ENCODE data around the gene ATXN1. TPM values are rescaled to one million over a fixed set of nuclear protein-coding genes. Genes with fewer than 3 reads are reported as not detected.

ATXN1 gene
- polyA plus RNA-seq, 1 donor from 2014 or later: 28.2 TPM

DNA sequence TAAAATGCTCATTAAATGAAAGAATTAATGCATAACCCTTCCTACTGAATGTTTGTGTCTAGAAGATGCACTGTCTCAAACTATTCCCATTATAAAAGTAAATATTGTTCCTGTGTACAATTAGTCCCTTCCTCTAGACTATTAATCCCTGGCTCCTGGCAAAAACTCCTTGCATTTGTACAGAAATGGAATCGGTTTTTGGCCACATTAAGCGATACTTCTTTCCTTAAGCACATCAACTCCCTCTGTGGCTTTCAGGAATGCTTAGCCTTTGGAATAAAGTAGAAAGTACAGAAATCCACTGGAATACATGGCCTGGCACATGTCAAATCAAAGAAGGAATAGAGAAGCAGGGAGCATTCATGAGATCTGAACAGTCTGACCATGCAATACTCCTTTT is 343.1 kb downstream of the ATXN1 start:
- no peaks in the 10 kb centered on the region for H3F3A ChIP-seq (ENCODE audit: insufficient read depth, low read length, poor library complexity, severe bottlenecking)
- no peak overlapping the region for H3K4me3 ChIP-seq (ENCODE audit: low read length)
- TF ChIP-seq EP300 (conservative IDR thresholded peaks at IDR 0.05; ENCODE audit: poor library complexity, severe bottlenecking) (no peak), TAF1 (IDR thresholded peaks at IDR 0.05; ENCODE audit: low read depth) (no peak), MXI1 (conservative IDR thresholded peaks at IDR 0.05; ENCODE audit: poor library complexity, severe bottlenecking) (no peak), POLR2AphosphoS5 (IDR thresholded peaks at IDR 0.05) (no peak), RAD21 (conservative IDR thresholded peaks at IDR 0.05) (no peak), SMC3 (conservative IDR thresholded peaks at IDR 0.05; ENCODE audit: poor library complexity) (no peak), EZH2 (IDR thresholded peaks at IDR 0.05; ENCODE audit: borderline replicate concordance, insufficient read depth, low read length, poor library complexity, severe bottlenecking) (no peak)
- TF ChIP-seq, protein P1, sequence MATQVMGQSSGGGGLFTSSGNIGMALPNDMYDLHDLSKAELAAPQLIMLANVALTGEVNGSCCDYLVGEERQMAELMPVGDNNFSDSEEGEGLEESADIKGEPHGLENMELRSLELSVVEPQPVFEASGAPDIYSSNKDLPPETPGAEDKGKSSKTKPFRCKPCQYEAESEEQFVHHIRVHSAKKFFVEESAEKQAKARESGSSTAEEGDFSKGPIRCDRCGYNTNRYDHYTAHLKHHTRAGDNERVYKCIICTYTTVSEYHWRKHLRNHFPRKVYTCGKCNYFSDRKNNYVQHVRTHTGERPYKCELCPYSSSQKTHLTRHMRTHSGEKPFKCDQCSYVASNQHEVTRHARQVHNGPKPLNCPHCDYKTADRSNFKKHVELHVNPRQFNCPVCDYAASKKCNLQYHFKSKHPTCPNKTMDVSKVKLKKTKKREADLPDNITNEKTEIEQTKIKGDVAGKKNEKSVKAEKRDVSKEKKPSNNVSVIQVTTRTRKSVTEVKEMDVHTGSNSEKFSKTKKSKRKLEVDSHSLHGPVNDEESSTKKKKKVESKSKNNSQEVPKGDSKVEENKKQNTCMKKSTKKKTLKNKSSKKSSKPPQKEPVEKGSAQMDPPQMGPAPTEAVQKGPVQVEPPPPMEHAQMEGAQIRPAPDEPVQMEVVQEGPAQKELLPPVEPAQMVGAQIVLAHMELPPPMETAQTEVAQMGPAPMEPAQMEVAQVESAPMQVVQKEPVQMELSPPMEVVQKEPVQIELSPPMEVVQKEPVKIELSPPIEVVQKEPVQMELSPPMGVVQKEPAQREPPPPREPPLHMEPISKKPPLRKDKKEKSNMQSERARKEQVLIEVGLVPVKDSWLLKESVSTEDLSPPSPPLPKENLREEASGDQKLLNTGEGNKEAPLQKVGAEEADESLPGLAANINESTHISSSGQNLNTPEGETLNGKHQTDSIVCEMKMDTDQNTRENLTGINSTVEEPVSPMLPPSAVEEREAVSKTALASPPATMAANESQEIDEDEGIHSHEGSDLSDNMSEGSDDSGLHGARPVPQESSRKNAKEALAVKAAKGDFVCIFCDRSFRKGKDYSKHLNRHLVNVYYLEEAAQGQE (IDR thresholded peaks at IDR 0.05; ENCODE audit: borderline replicate concordance): no peak
- TF ChIP-seq, protein P2, sequence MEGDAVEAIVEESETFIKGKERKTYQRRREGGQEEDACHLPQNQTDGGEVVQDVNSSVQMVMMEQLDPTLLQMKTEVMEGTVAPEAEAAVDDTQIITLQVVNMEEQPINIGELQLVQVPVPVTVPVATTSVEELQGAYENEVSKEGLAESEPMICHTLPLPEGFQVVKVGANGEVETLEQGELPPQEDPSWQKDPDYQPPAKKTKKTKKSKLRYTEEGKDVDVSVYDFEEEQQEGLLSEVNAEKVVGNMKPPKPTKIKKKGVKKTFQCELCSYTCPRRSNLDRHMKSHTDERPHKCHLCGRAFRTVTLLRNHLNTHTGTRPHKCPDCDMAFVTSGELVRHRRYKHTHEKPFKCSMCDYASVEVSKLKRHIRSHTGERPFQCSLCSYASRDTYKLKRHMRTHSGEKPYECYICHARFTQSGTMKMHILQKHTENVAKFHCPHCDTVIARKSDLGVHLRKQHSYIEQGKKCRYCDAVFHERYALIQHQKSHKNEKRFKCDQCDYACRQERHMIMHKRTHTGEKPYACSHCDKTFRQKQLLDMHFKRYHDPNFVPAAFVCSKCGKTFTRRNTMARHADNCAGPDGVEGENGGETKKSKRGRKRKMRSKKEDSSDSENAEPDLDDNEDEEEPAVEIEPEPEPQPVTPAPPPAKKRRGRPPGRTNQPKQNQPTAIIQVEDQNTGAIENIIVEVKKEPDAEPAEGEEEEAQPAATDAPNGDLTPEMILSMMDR (IDR thresholded peaks at IDR 0.05; ENCODE audit: poor library complexity, severe bottlenecking): no peak
- H4K20me1 ChIP-seq (ENCODE audit: insufficient read depth): no peaks in the 10 kb centered on the region
- H3K36me3 ChIP-seq (ENCODE audit: insufficient read depth, low read length): no peaks in the 10 kb centered on the region
- H3K27me3 ChIP-seq (ENCODE audit: insufficient read depth, low read depth, low read length): no peaks in the 10 kb centered on the region
- no peaks in the 10 kb centered on the region for H3K9me3 ChIP-seq (ENCODE audit: low read length)
- H3K27ac ChIP-seq (ENCODE audit: low read length): no peak overlapping the region
- no peak overlapping the region for H3K9ac ChIP-seq (ENCODE audit: low read length)
- no peak overlapping the region for H3K4me2 ChIP-seq (ENCODE audit: low read length)
- no peaks in the 10 kb centered on the region for H3K79me2 ChIP-seq (replicated peaks; ENCODE audit: insufficient read depth, low read length)
- no peak overlapping the region for H2AFZ ChIP-seq (ENCODE audit: low read depth, low read length)
- H3K9me2 ChIP-seq (ENCODE audit: insufficient read depth, low read length): no peaks in the 10 kb centered on the region

DNA sequence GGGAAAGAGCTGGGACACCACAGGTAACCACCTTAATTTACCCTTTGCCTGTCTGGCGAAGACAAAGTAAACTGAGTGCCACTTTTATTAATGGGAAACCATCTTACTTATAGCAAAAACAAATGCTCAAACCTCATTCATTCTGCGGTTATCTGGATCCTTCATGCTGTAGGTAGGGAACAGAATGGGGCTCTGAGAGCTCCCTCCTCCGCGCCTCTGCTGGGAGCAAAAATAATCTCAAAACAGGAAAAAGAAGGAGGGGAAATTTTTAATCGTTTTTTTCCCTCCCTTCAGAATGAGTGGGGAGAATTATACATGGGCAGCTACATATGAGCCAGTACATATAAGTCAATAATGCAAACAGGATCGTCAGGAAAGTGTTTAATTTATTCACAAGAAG is 345.6 kb downstream of the ATXN1 start:
- Histone ChIP-seq H3K27ac (ENCODE audit: low read length) (no peak overlapping the region), H3F3A (ENCODE audit: insufficient read depth, low read length, poor library complexity, severe bottlenecking) (no peaks in the 10 kb centered on the region), H3K79me2 (replicated peaks; ENCODE audit: insufficient read depth, low read length) (no peaks in the 10 kb centered on the region), H3K4me2 (ENCODE audit: low read length) (no peak overlapping the region), H3K36me3 (ENCODE audit: insufficient read depth, low read length) (no peaks in the 10 kb centered on the region), H3K4me3 (ENCODE audit: low read length) (no peak overlapping the region), H3K9ac (ENCODE audit: low read length) (no peak overlapping the region), H4K20me1 (ENCODE audit: insufficient read depth) (no peaks in the 10 kb centered on the region), H3K27me3 (ENCODE audit: insufficient read depth, low read depth, low read length) (no peaks in the 10 kb centered on the region), H2AFZ (ENCODE audit: low read depth, low read length) (no peak overlapping the region), H3K9me3 (ENCODE audit: low read length) (no peaks in the 10 kb centered on the region), H3K9me2 (ENCODE audit: insufficient read depth, low read length) (no peaks in the 10 kb centered on the region)
- TF ChIP-seq TAF1 (IDR thresholded peaks at IDR 0.05; ENCODE audit: low read depth): no peak
- TF ChIP-seq, protein P1 (IDR thresholded peaks at IDR 0.05; ENCODE audit: borderline replicate concordance): no peak
- no peak for TF ChIP-seq EP300 (conservative IDR thresholded peaks at IDR 0.05; ENCODE audit: poor library complexity, severe bottlenecking)
- no peak for TF ChIP-seq EZH2 (IDR thresholded peaks at IDR 0.05; ENCODE audit: borderline replicate concordance, insufficient read depth, low read length, poor library complexity, severe bottlenecking)
- TF ChIP-seq SMC3 (conservative IDR thresholded peaks at IDR 0.05; ENCODE audit: poor library complexity): no peak
- TF ChIP-seq, protein P2 (IDR thresholded peaks at IDR 0.05; ENCODE audit: poor library complexity, severe bottlenecking): no peak
- no peak for TF ChIP-seq POLR2AphosphoS5 (IDR thresholded peaks at IDR 0.05)
- no peak for TF ChIP-seq RAD21 (conservative IDR thresholded peaks at IDR 0.05)
- TF ChIP-seq MXI1 (conservative IDR thresholded peaks at IDR 0.05; ENCODE audit: poor library complexity, severe bottlenecking): no peak

All from neural cell (in vitro differentiated cells).